ENCODE measurements around the gene PDCD1. TPM values are rescaled to one million over a fixed set of nuclear protein-coding genes. Genes with fewer than 3 reads are reported as not detected.

Gene PDCD1
- total and polyA plus RNA-seq, 10 of the 15 experiments (the other 5 are each of a cell fraction or from before 2014, with no cell fraction given): 0.62 to 6.4 (median 2.9) TPM; not detected in 2

DNA sequence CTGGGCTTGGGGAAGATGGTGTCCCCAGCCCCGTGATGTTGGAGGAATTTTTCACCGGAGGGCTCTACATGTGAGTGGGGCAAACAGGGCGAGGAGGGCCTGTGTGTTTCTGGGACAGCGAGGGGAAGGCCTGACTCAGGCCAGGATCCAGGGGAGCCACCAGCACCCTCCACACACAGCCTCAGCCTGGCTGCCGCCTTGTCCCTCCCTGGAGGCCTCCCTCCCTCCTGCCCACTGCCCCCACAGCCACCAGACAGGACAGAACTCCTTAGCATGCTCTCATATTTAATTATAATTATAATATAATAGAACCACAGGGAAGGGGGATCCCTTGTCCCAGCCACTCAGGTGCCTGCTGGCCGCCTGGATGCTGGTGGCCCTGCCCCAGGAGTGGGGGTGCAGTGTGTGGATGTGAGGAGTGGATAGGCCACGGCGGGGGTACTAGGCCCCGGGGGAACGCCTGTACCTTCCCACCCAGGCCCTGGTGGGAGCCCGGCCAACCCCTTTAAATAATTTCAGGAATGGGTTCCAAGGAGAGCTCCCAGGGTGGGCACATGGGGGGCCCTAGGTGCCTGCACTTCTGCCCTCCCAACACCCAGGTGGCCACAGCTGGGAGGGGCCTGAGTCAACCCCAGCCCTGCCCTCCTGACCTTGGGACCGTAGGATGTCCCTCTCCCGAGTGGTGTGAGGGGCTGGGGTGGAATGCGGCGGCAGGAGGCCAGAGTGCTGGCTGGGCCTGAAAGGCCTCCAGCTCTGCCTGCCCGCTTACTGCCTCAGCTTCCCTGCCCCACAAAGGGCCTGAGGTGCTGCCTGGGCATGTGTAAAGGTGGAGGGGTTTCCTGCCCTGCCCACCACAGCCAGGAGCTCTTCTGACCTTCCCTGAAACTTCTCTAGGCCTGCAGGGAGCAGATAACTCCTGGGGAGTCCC, 8.8 kb downstream of the PDCD1 start:
- CTCF ChIA-PET: no interaction called here
- H3K9ac ChIP-seq (ENCODE audit: control insufficient read depth, insufficient read depth, low read length): no peak overlapping the region
- H3K4me1 ChIP-seq (ENCODE audit: control insufficient read depth, insufficient read depth, low read length): peaks cover 3% of the 10 kb centered on the region
- H3K79me2 ChIP-seq (ENCODE audit: control insufficient read depth, insufficient read depth, low read length): no peaks in the 10 kb centered on the region
- no peaks in the 10 kb centered on the region for H3K9me3 ChIP-seq (replicated peaks; ENCODE audit: control insufficient read depth, insufficient read depth, low read length)
- no peaks in the 10 kb centered on the region for H3K36me3 ChIP-seq (ENCODE audit: control insufficient read depth in 2 of 2, insufficient read depth in 2 of 2, low read length in 1 of 2)
- SMC1A ChIA-PET (ENCODE audit: uncharacterized antibody, unreplicated experiment): no interaction called here
- no peaks in the 10 kb centered on the region for H4K20me1 ChIP-seq (ENCODE audit: control insufficient read depth, insufficient read depth)
- TF ChIP-seq SUPT20H (IDR thresholded peaks at IDR 0.05; ENCODE audit: borderline replicate concordance, control insufficient read depth, low read depth, low read length) (no peak), NR2F1 (conservative IDR thresholded peaks at IDR 0.05) (no peak), TCF7 (IDR thresholded peaks at IDR 0.05; ENCODE audit: borderline replicate concordance) (no peak), FOXK2 (IDR thresholded peaks at IDR 0.05) (no peak), ASH2L (IDR thresholded peaks at IDR 0.05; ENCODE audit: borderline replicate concordance, low read depth) (no peak)
- TF ChIP-seq, protein P1, sequence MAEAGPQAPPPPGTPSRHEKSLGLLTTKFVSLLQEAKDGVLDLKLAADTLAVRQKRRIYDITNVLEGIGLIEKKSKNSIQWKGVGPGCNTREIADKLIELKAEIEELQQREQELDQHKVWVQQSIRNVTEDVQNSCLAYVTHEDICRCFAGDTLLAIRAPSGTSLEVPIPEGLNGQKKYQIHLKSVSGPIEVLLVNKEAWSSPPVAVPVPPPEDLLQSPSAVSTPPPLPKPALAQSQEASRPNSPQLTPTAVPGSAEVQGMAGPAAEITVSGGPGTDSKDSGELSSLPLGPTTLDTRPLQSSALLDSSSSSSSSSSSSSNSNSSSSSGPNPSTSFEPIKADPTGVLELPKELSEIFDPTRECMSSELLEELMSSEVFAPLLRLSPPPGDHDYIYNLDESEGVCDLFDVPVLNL (IDR thresholded peaks at IDR 0.05; ENCODE audit: low read depth, low read length): no peak
- TF ChIP-seq, protein P2, sequence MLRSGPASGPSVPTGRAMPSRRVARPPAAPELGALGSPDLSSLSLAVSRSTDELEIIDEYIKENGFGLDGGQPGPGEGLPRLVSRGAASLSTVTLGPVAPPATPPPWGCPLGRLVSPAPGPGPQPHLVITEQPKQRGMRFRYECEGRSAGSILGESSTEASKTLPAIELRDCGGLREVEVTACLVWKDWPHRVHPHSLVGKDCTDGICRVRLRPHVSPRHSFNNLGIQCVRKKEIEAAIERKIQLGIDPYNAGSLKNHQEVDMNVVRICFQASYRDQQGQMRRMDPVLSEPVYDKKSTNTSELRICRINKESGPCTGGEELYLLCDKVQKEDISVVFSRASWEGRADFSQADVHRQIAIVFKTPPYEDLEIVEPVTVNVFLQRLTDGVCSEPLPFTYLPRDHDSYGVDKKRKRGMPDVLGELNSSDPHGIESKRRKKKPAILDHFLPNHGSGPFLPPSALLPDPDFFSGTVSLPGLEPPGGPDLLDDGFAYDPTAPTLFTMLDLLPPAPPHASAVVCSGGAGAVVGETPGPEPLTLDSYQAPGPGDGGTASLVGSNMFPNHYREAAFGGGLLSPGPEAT (IDR thresholded peaks at IDR 0.05; ENCODE audit: low read depth): no peak
- no peaks in the 10 kb centered on the region for H3K27me3 ChIP-seq (replicated peaks in 1 of 2; ENCODE audit: control insufficient read depth in 2 of 2, insufficient read depth in 2 of 2, low read length in 1 of 2)
- RAD21 ChIA-PET (ENCODE audit: unreplicated experiment): no interaction called here
- no TSS peak for BruUV-seq (replicated peaks)
- no peak overlapping the region for H3K4me3 ChIP-seq
- DNase-seq (ENCODE audit: low read depth, low spot score) (no peak), ATAC-seq (no peak; the same call in 1 of the 3 replicates), FAIRE-seq (no peak)
- no peak overlapping the region for H3K4me2 ChIP-seq (ENCODE audit: control insufficient read depth, insufficient read depth)
- H3K27ac ChIP-seq (ENCODE audit: control insufficient read depth, insufficient read depth): no peak overlapping the region
- POLR2A ChIA-PET: no interaction called here
- H2AFZ ChIP-seq (ENCODE audit: control insufficient read depth, low read depth, low read length): no peak overlapping the region
- WGBS (ENCODE audit: insufficient coverage, insufficient replicate concordance, low lambda C conversion rate, missing lambda C conversion rate): 70% methylated on average over 15 of the region's 16 CpGs
- in situ Hi-C loops (cut with MboI): no loop called here
- intact Hi-C loops (cut with micrococcal nuclease; ENCODE audit: unreplicated experiment): loop anchor here (10.0 kb wide), 1 partner anchor 115 kb away; the partner anchor contains the start of gene D2HGDH
